Subcutaneous abdominal adipose tissue (tissue), 5 donors: ENCODE measurements around the gene DRAXIN.

ENCODE experiments used
- H3K27ac ChIP-seq: one replicate; pipeline ENCODE4 v1.7.0; 2013; ENCODE audit warnings: low read depth, mild to moderate bottlenecking, inconsistent platforms, low read length, moderate library complexity
- H3K27me3 ChIP-seq, 5 donors: one replicate each; pipeline ENCODE4 v1.7.0; 2013; ENCODE audit warnings: low read length in 5 of 5, inconsistent platforms in 1 of 5; ENCODE audit not compliant: control insufficient read depth in 5 of 5, insufficient read depth in 4 of 5
- H3K36me3 ChIP-seq, 5 donors: one replicate each; pipeline ENCODE4 v1.7.0; 2013; ENCODE audit warnings: low read length in 5 of 5; ENCODE audit not compliant: control insufficient read depth in 5 of 5, insufficient read depth in 5 of 5
- H3K4me1 ChIP-seq, 5 donors: one replicate each; pipeline ENCODE4 v1.7.0; 2013; ENCODE audit warnings: low read length in 5 of 5, mild to moderate bottlenecking in 3 of 5, moderate library complexity in 1 of 5; ENCODE audit not compliant: control insufficient read depth in 5 of 5, insufficient read depth in 5 of 5
- H3K4me3 ChIP-seq, 5 donors: one replicate each; pipeline ENCODE4 v1.7.0; 2013; ENCODE audit warnings: low read length in 5 of 5, low read depth in 1 of 5
- H3K9ac ChIP-seq, 5 donors: one replicate each; pipeline ENCODE4 v1.7.0; 2013; ENCODE audit warnings: low read length in 5 of 5, mild to moderate bottlenecking in 4 of 5, moderate library complexity in 3 of 5
- H3K9me3 ChIP-seq, 5 donors: one replicate each; pipeline ENCODE4 v1.7.0; 2013; ENCODE audit warnings: low read length in 5 of 5; ENCODE audit not compliant: control insufficient read depth in 5 of 5
- donor health status: healthy.
- donor health status: healthy.
- donor health status: healthy.
- donor health status: healthy.
- donor health status: healthy.

Gene DRAXIN

DNA sequence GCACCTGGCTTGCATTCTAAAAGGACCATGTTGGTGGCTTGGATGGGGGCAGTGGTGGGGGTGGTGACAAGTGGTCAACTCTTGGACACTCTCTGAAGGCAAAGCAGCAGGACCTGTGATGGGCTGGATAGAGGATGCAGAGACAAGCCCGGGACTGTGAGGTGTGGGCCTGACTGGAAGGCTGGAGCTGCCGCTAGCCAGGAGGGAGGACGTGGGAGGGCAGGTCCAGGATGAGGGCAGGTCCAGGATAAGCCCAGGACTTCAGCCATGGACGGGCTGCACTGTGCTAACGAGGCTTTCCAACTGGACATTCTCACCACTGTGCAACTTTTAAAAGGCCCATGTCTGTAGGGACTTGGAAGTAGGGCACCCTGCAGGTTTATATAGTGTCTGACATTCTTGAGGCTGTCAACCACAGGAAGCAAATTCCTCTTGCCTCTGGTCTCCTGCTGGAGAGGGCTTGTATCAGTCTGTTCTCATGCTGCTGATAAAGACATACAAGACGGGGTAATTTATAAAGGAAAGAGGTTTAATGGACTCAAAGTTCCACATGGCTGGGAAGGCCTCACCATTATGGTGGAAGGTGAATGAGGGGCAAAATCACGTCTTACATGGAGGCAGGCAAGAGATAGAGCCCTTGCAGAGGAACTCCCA lies 62.2 kb downstream of the DRAXIN start:
- Histone ChIP-seq H3K27ac (no peak overlapping the region), H3K4me1 (peaks cover 0 to 4% (median 0%) of the 10 kb centered on the region in 5 donors), H3K4me3 (no peak overlapping the region), H3K9ac (no peak overlapping the region), H3K36me3 (peaks cover 0 to 29% (median 25%) of the 10 kb centered on the region in 5 donors), H3K9me3 (no peaks in the 10 kb centered on the region), H3K27me3 (peaks cover 0 to 12% (median 6%) of the 10 kb centered on the region in 5 donors)

DNA sequence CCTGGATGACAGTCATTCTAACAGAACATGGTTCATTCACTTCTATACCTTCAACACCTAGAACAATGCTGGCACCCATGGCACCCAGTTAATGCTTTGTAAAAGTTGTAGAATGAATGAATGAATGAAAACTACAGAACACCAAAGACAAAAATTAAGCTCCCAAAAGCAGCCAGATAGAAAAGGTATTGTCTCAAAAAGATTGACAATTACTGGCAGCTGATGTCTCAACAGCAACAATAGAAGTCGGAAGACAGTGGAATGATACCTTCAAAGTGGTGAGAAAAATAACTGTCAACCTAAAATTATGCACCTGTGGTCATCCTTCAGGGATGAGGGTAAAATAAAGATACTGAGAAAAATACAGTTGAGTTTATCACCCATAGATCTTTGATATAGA lies 65.5 kb downstream of the DRAXIN start:
- H3K27me3 ChIP-seq, result peaks cover 9 to 20% (median 15%) of the 10 kb centered on the region in 5 donors
- H3K27ac ChIP-seq, result no peak overlapping the region
- no peak overlapping the region for H3K9ac ChIP-seq
- no peak overlapping the region for H3K4me3 ChIP-seq
- no peaks in the 10 kb centered on the region for H3K9me3 ChIP-seq
- H3K4me1 ChIP-seq, result peaks cover 0 to 4% (median 4%) of the 10 kb centered on the region in 5 donors
- H3K36me3 ChIP-seq, result no peaks in the 10 kb centered on the region

DNA sequence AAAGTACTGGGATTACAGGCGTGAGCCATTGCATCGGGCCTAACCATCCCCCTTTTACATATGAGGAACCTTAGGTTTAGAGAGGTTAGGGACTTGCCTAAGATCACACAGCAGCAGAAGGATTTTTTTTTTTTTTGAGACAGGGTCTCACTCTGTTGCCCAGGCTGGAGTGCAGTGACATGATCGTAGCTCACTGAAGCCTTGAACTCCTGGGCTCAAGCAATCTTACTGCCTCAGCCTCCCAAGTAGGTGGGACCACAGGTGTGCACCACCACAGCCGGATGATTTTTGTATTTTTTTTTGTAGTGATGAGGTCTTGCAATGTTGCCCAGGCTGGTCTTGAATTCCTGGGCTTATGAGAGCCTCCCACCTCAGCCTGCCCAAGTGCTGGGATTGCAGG lies 68.3 kb downstream of the DRAXIN start:
- Histone ChIP-seq H3K27me3 (peaks cover 16 to 27% (median 24%) of the 10 kb centered on the region in 5 donors), H3K36me3 (no peaks in the 10 kb centered on the region), H3K9ac (no peak overlapping the region), H3K9me3 (no peaks in the 10 kb centered on the region), H3K4me1 (peaks cover 0 to 7% (median 5%) of the 10 kb centered on the region in 5 donors), H3K27ac (no peak overlapping the region), H3K4me3 (no peak overlapping the region)

DNA sequence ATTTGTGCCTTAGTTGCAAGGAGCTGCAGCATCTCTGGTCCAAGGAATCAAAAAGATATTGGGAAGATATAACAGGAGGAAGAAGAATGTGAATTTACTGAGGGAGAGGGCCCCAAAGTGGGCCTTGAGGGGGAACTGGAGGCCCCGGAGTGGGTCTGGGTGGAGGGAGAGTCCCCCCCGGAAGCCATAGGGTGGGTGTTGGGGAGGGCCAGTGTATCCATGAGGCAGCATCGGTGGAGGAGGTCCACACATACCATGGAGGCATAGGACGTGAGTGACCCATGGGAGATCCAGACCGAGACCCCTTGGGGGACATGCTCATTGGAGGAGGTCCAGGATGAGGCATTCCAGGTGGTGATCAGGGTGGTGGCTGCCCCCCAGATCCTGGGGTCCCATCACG lies 69.8 kb downstream of the DRAXIN start:
- Histone ChIP-seq H3K4me1 (peaks cover 0 to 7% (median 5%) of the 10 kb centered on the region in 5 donors), H3K4me3 (no peak overlapping the region), H3K36me3 (no peaks in the 10 kb centered on the region), H3K9me3 (no peaks in the 10 kb centered on the region), H3K27me3 (peaks cover 16 to 30% (median 21%) of the 10 kb centered on the region in 5 donors), H3K9ac (no peak overlapping the region), H3K27ac (no peak overlapping the region)

DNA sequence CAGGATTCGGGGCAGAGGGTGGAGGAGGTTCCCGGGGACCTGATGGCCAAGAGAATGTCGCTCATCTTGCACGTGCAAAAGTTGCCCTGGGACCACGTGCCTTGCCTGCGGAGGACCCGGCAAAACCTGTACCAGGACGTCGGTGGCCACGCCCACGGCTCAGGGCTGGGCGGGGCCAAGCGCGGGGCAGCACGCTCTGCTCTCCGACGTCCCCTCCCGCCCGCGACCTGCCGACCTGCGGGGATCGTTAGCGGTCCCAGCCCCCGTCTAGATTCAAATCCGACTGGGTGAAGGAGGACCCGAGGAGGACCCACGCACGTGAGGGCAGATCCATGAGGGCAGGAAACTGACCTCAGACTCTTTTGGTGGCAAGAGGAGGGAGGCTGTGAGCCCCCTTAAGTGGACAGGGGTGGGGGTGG lies 70.5 kb downstream of the DRAXIN start, which contains the start of gene C1orf167:
Gene C1orf167 (plus strand): TSS at position 206 of the 419 bp plus-strand sequence. CDS start 2,208 bp downstream, outside the sequence.
- Histone ChIP-seq H3K4me3 (no peak within 1 kb of the TSS), H3K36me3 (no peaks in the 10 kb centered on the region), H3K27ac (no peak within 1 kb of the TSS), H3K4me1 (peaks cover 0 to 7% (median 5%) of the 10 kb centered on the region in 5 donors), H3K9ac (no peak within 1 kb of the TSS), H3K9me3 (no peaks in the 10 kb centered on the region), H3K27me3 (peaks cover 16 to 35% (median 24%) of the 10 kb centered on the region in 5 donors)

DNA sequence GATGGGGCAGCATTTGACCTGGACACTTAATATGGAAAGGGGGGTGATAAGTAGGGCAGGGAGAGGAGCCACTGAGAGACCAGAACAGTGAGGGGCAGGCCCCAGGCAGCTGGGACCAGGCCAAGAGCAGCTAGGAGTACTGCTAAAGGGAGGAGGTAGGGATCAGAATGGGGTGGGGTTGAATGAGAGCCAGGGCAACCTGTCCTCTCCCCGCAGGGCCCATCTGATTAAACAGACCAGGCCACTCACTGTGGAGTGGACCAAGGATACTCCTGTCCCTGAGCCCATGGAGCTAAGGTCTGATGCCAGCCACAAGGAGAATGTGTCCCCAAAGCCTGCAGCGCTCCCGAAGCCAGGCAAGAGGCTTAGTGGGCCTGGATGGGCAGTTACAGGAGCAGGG lies 72.6 kb downstream of the DRAXIN start:
- Histone ChIP-seq H3K27ac (no peak overlapping the region), H3K9me3 (no peaks in the 10 kb centered on the region), H3K4me1 (peaks cover 0 to 15% (median 7%) of the 10 kb centered on the region in 5 donors), H3K4me3 (no peak overlapping the region), H3K27me3 (peaks cover 16 to 37% (median 24%) of the 10 kb centered on the region in 5 donors), H3K9ac (no peak overlapping the region), H3K36me3 (no peaks in the 10 kb centered on the region)

DNA sequence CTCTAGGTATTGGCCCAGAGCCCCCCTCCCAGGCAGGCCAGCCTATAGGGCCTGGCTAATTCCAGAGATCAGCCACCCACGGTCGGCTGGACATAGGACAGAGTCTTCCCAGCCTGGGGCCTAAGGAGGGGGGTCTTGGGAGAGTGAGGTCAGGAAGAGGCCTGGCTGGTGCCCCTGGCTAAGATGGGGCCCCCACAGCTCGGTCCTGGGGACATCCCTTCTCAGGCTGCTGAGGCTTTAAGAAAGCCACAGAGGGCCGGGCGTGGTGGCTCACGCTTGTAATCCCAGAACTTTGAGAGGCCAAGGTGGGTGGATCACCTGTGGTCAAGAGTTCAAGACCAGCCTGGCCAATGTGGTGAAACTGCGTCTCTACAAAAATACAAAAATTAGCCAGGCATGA lies 73.0 kb downstream of the DRAXIN start:
- Histone ChIP-seq H3K27ac (no peak overlapping the region), H3K9me3 (no peaks in the 10 kb centered on the region), H3K27me3 (peaks cover 16 to 37% (median 24%) of the 10 kb centered on the region in 5 donors), H3K4me1 (peaks cover 0 to 15% (median 7%) of the 10 kb centered on the region in 5 donors), H3K36me3 (no peaks in the 10 kb centered on the region), H3K4me3 (no peak overlapping the region), H3K9ac (no peak overlapping the region)

DNA sequence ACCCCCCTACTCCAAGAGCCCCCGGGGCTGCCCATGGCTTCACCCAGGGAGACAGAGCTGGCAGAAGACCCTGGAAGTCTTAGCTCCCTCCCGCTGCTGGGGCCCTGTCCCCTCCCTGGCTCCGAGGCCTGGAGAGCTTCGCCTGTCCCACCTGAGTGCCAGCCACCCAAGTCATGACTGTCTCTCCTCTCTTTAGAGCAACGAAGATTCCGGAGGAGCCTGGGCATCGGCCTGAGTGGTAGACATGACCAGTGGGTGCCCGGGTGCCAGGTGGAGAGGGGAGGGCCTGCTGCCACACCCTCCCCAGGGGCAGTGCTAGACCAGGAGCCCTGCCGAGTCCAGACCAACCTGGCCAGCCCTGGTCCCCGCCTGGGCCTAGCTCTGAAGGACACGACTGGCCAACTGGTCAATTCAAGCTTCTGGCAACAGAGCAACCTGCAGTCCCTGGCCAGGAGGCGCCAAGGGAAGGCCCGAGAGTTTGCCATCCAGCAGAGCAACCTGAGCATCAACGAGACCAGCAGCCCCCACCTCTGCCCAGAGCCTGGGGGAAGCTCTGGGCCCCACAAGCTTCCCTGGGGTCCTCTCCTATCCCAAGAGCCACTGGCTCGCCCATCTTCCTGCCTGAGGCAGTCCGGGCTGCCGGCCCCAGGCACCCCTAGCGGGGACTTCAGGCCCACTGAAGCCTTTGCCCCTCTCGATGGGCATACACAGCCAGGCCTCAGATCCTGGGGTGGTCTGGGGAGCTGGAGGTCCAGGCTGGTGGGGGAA lies 74.3 kb downstream of the DRAXIN start:
- Histone ChIP-seq H3K36me3 (no peaks in the 10 kb centered on the region), H3K9ac (no peak overlapping the region), H3K9me3 (no peaks in the 10 kb centered on the region), H3K4me3 (no peak overlapping the region), H3K27ac (no peak overlapping the region), H3K27me3 (peaks cover 16 to 37% (median 21%) of the 10 kb centered on the region in 5 donors), H3K4me1 (peaks cover 0 to 15% (median 7%) of the 10 kb centered on the region in 5 donors)

DNA sequence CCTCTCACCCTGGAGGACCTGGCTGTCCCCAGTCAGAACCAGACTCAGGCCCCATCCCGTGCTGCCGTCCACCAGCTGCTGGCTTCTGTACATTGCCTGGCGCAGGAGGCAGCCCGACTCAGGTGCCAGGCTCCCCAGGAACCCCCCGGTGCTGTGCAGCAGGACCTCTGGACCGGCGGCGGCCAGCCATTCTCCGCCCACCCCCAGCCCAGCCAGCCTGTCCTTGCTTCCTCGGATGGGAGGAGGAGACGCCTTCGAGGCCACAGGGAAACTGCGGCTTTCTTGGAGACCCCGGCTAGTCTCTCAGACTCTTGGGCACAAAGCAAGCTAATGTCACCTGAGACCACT lies 74.9 kb downstream of the DRAXIN start:
- no peaks in the 10 kb centered on the region for H3K9me3 ChIP-seq
- H3K27ac ChIP-seq, result no peak overlapping the region
- peaks cover 0 to 15% (median 7%) of the 10 kb centered on the region in 5 donors for H3K4me1 ChIP-seq
- no peak overlapping the region for H3K9ac ChIP-seq
- no peak overlapping the region for H3K4me3 ChIP-seq
- no peaks in the 10 kb centered on the region for H3K36me3 ChIP-seq
- peaks cover 14 to 34% (median 19%) of the 10 kb centered on the region in 5 donors for H3K27me3 ChIP-seq
